CD4-positive, alpha-beta T cell treated with Interleukin-6 at 100 ng/mL for 8 hours (primary cell): ENCODE results near the gene OSBPL10.
"Not testable (repeated sequence)": the region's sequence is repeated elsewhere in the genome, so short reads cannot be mapped to it uniquely, and the experiment has no call there.

Source experiments
- DNase-seq: peaks from one replicate; pipeline ENCODE4 v3.0.0-alpha.2; 2020; ENCODE audit warnings: mixed read lengths, low spot score

Gene OSBPL10

GRCh38 chr3:31704591-31705179, 276.4 kb downstream of the OSBPL10 start:
- DNase-seq: no peak

- no peak for DNase-seq
These were observed 276.9 kb downstream of the OSBPL10 start for GRCh38 chr3:31704156-31704555.

- no peak for DNase-seq
These were observed 279.8 kb downstream of the OSBPL10 start for GRCh38 chr3:31701286-31701685.

GRCh38 chr3:31699309-31699953, 281.6 kb downstream of the OSBPL10 start:
- DNase-seq: no peak

- no peak for DNase-seq
These were observed 284.1 kb downstream of the OSBPL10 start for GRCh38 chr3:31696815-31697548.

GRCh38 chr3:31696009-31696297, 285.1 kb downstream of the OSBPL10 start:
- no peak for DNase-seq

GRCh38 chr3:31695280-31696008, 285.6 kb downstream of the OSBPL10 start:
- peak; percentile 16 for DNase-seq

- no peak for DNase-seq
These were observed 287.7 kb downstream of the OSBPL10 start for GRCh38 chr3:31693346-31693745.

- no peak for DNase-seq
These were observed 288.3 kb downstream of the OSBPL10 start for GRCh38 chr3:31692751-31693150.

GRCh38 chr3:31690771-31691170, 290.3 kb downstream of the OSBPL10 start:
- DNase-seq: no peak

GRCh38 chr3:31689523-31689922, 291.5 kb downstream of the OSBPL10 start:
- DNase-seq: not testable (repeated sequence)

GRCh38 chr3:31688984-31689383, 292.1 kb downstream of the OSBPL10 start:
- no peak for DNase-seq

- DNase-seq: no peak
These were observed 293.9 kb downstream of the OSBPL10 start for GRCh38 chr3:31687020-31687802.

GRCh38 chr3:31680072-31680870, 300.8 kb downstream of the OSBPL10 start:
- no peak for DNase-seq

GRCh38 chr3:31676556-31676955, 304.5 kb downstream of the OSBPL10 start:
- no peak for DNase-seq

- DNase-seq: no peak
These were observed 307.1 kb downstream of the OSBPL10 start for GRCh38 chr3:31673950-31674349.

- DNase-seq: no peak
These were observed 309.1 kb downstream of the OSBPL10 start for GRCh38 chr3:31671976-31672375.

- DNase-seq: no peak
These were observed 309.6 kb downstream of the OSBPL10 start for GRCh38 chr3:31671451-31671850.

- DNase-seq: no peak
These were observed 310.3 kb downstream of the OSBPL10 start for GRCh38 chr3:31670722-31671121.

- no peak for DNase-seq
These were observed 310.9 kb downstream of the OSBPL10 start for GRCh38 chr3:31670136-31670535.

- no peak for DNase-seq
These were observed 312.8 kb downstream of the OSBPL10 start for GRCh38 chr3:31668242-31668641.
